Ishikawa (cell line): ENCODE results near the gene CDHR1.

Experiments
- CEBPB ChIP-seq: IDR thresholded peaks from 2 replicates; pipeline ENCODE4 v1.6.1; 2012
- CREB1 ChIP-seq: IDR thresholded peaks from 2 replicates; pipeline ENCODE4 v1.6.1; 2012; ENCODE audit warnings: low read depth
- EGR1 ChIP-seq: IDR thresholded peaks from 2 replicates; pipeline ENCODE4 v1.6.1; 2012
- EP300 ChIP-seq: IDR thresholded peaks from 2 replicates; pipeline ENCODE4 v1.6.1; 2012; ENCODE audit warnings: borderline replicate concordance
- FOXM1 ChIP-seq: IDR thresholded peaks from 2 replicates; pipeline ENCODE4 v1.6.1; 2012; ENCODE audit warnings: low read depth, borderline replicate concordance
- MAX ChIP-seq: IDR thresholded peaks from 2 replicates; pipeline ENCODE4 v1.6.1; 2012
- NFIC ChIP-seq: IDR thresholded peaks from 2 replicates; pipeline ENCODE4 v1.6.1; 2012
- RAD21 ChIP-seq: IDR thresholded peaks from 2 replicates; pipeline ENCODE4 v1.6.1; 2012; ENCODE audit warnings: low read depth
- REST ChIP-seq: IDR thresholded peaks from 2 replicates; pipeline ENCODE4 v1.6.1; 2012; ENCODE audit warnings: low read depth, mild to moderate bottlenecking
- TAF1 ChIP-seq: IDR thresholded peaks from 2 replicates; pipeline ENCODE4 v1.6.1; 2012; ENCODE audit warnings: low read depth, mild to moderate bottlenecking
- TCF12 ChIP-seq: IDR thresholded peaks from 2 replicates; pipeline ENCODE4 v1.6.1; 2012; ENCODE audit warnings: low read depth
- TEAD4 ChIP-seq: IDR thresholded peaks from 2 replicates; pipeline ENCODE4 v1.6.1; 2012
- YY1 ChIP-seq: IDR thresholded peaks from 2 replicates; pipeline ENCODE4 v1.6.1; 2012; ENCODE audit warnings: low read depth
- ZBTB7A ChIP-seq: IDR thresholded peaks from 2 replicates; pipeline ENCODE4 v1.6.1; 2012; ENCODE audit warnings: low read depth
- TF ChIP-seq, protein P1 (sequence below): IDR thresholded peaks from 2 replicates; pipeline ENCODE4 v1.6.1; 2012

CDHR1 gene

GRCh38 chr10:84200537-84201243 lies 6.4 kb downstream of the CDHR1 start:
- TF ChIP-seq RAD21 (no peak), TEAD4 (no peak), TAF1 (no peak), CREB1 (no peak), MAX (no peak), YY1 (no peak), TCF12 (no peak), NFIC (no peak), EP300 (no peak), ZBTB7A (no peak), CEBPB (no peak), FOXM1 (no peak), EGR1 (no peak), REST (no peak)
- TF ChIP-seq, protein P1, sequence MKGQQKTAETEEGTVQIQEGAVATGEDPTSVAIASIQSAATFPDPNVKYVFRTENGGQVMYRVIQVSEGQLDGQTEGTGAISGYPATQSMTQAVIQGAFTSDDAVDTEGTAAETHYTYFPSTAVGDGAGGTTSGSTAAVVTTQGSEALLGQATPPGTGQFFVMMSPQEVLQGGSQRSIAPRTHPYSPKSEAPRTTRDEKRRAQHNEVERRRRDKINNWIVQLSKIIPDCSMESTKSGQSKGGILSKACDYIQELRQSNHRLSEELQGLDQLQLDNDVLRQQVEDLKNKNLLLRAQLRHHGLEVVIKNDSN: no peak

GRCh38 chr10:84201244-84201606 lies 6.9 kb downstream of the CDHR1 start:
- TF ChIP-seq EGR1: no peak
- no peak for TF ChIP-seq RAD21
- TF ChIP-seq TCF12: no peak
- TF ChIP-seq, protein P1: no peak
- TF ChIP-seq YY1: no peak
- no peak for TF ChIP-seq MAX
- no peak for TF ChIP-seq NFIC
- TF ChIP-seq TAF1: no peak

DNA sequence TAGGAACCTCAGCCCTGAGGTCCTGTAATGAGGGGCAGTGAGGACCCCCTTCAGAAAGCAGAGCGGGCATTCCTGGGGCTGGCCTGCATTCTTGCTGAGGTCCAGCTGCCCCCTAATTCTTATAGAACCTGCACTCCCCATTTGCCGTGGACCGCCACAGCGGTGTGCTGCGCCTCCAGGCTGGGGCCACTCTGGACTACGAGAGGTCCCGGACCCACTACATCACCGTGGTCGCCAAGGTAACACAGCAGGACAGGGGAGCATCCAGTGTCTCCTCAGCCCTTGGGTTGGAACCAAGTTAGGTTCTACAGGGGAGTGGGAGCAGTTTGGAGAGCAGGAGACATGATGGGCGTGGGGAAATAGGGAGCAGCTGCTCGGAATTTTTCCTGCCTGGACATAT lies 7.3 kb downstream of the CDHR1 start:
- TF ChIP-seq TCF12: no peak

GRCh38 chr10:84202349-84202748 lies 8.0 kb downstream of the CDHR1 start:
- no peak for TF ChIP-seq ZBTB7A
- TF ChIP-seq TAF1: no peak
- TF ChIP-seq NFIC: no peak
- no peak for TF ChIP-seq EGR1
- no peak for TF ChIP-seq REST
- TF ChIP-seq, protein P1: no peak
- TF ChIP-seq TEAD4: no peak
- no peak for TF ChIP-seq YY1

DNA sequence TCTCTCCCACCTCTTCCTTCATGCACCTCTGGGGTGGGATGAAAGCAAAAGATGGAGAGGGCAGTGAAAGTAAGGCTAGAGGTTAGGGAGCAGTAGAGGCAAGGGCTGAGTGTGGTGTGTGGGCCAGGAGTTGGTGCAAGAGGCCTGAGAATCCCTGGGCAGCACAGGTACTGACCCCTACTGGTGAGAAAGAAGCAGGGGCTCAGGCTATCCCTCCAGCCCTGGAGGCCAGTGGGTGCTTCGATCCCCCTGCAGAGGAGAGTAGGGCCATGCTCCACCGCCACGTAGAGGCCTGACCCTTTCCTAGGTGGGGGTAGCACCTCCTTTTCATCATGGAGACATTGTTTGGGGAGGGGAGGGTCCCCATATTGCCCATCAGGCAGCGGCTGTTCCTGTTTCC lies 9.8 kb downstream of the CDHR1 start:
- peak; percentile 13; the same call in 1 of the 2 replicates for TF ChIP-seq RAD21
- no peak for TF ChIP-seq EP300
- TF ChIP-seq CEBPB: no peak
- TF ChIP-seq EGR1: no peak
- no peak for TF ChIP-seq REST
